MCF 10A (cell line): Measurements from ENCODE around the gene WNT7B. TPM values are rescaled to one million over a fixed set of nuclear protein-coding genes. Genes with fewer than 3 reads are reported as not detected.

Experiments used
- BruUV-seq: library from RNA; stranded (reverse); fragments of 400-500 nt; replicated peaks from 2 replicates; lab custom pipeline; 2021; lab: Mats Ljungman, UMichigan
- CTCF ChIA-PET: fragments of 300-600 bp; sonication (Branson Sonifier 250); formaldehyde crosslinking; extraction: SDS; loops from one replicate; lab custom pipeline; 2021; ENCODE audit warnings: antibody characterized with exemption, inconsistent platforms; lab: Yijun Ruan, JAX
- POLR2A ChIA-PET: fragments of 300-600, 350-650 bp; sonication (Branson Sonifier 250); formaldehyde crosslinking; extraction: SDS; loops from one replicate; lab custom pipeline; 2020; ENCODE audit warnings: antibody characterized with exemption, inconsistent platforms; lab: Yijun Ruan, JAX
- DNase-seq: peaks from one replicate; pipeline ENCODE4 v3.0.0-alpha.2; 2018; ENCODE audit not compliant: unreplicated experiment
- H3K27ac Mint-ChIP-seq: one replicate; pipeline ENCODE4 v1.8.0; 2022; ENCODE audit warnings: mild to moderate bottlenecking, low read depth, mixed read lengths; ENCODE audit not compliant: unreplicated experiment
- H3K27me3 Mint-ChIP-seq: one replicate; pipeline ENCODE4 v1.8.0; 2022; ENCODE audit warnings: mixed read lengths; ENCODE audit not compliant: insufficient read depth, unreplicated experiment
- H3K36me3 Mint-ChIP-seq: one replicate; pipeline ENCODE4 v1.8.0; 2022; ENCODE audit warnings: mild to moderate bottlenecking, moderate library complexity, mixed read lengths; ENCODE audit not compliant: insufficient read depth, unreplicated experiment
- H3K4me1 Mint-ChIP-seq: one replicate; pipeline ENCODE4 v1.8.0; 2022; ENCODE audit warnings: mixed read lengths; ENCODE audit not compliant: insufficient read depth, unreplicated experiment
- H3K4me3 Mint-ChIP-seq: one replicate; pipeline ENCODE4 v1.8.0; 2022; ENCODE audit warnings: mild to moderate bottlenecking, moderate library complexity, mixed read lengths; ENCODE audit not compliant: unreplicated experiment
- H3K9me3 Mint-ChIP-seq: one replicate; pipeline ENCODE4 v1.8.0; 2022; ENCODE audit warnings: mixed read lengths; ENCODE audit not compliant: unreplicated experiment
- intact Hi-C: fragments of 100-400 bp; cut with micrococcal nuclease; formaldehyde crosslinking; loops from 2 replicates; pipeline ENCODE4 v1.14.1; 2022
- total RNA-seq: library from RNA; stranded (reverse); gene quantifications from 2 replicates; pipeline ENCODE4 v1.2.3, GENCODE V29; 2022
- TF ChIP-seq, protein P1 (sequence below): fragments of 200-600 bp; IDR thresholded peaks from one replicate; pipeline ENCODE4 v1.8.0; 2022; ENCODE audit warnings: antibody characterized with exemption, mild to moderate bottlenecking; ENCODE audit not compliant: unreplicated experiment

The WNT7B gene
- total RNA-seq, 1 experiment from 2014 or later, result 0.28 TPM

DNA sequence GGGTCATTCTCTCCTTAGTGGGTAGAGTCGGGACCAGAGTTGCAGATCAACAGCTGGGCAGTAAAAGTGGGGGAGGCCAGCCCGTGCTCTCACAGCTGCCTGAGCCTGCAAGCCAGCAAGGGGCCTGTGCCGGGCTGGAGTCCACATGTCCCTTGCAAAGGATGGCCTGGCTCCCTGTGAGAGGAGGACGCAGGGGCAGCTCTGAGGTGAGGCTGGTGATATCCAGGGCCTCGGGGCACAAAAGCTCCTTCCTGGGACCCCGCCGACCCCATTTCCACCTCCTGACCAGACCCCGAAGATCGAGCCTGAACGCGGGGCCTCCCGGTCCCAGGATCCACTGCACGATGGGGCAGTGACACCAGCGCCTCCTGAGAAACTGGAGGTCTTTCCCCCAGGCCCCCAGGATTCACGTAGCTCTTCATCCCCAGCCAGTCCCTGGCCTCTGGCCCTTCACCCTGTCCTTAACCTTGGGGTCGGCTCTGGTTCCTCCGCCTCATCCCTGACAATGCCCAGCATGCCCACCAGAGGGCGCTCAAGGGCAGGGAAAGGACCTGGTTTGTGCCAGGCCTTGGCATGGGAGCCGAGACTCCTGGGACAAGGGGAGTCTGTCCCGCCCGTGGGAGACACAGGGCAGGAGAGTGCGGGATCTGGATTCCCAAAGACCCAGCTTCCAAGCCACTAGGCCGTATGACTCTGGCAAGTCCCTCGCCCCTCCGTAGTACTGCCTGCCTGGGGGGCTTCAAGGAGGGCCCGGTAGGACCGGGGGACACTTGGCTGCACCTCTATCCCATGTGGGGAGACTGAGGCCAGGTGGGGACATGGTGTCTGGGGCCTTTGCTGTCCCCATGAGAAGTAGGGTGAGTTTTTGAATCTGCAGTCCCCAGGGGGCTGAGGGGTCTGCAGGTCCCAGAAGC is 17.8 kb upstream of the WNT7B start:
- H3K27me3 Mint-ChIP-seq, result no peaks in the 10 kb centered on the region
- H3K27ac Mint-ChIP-seq, result no peak overlapping the region

DNA sequence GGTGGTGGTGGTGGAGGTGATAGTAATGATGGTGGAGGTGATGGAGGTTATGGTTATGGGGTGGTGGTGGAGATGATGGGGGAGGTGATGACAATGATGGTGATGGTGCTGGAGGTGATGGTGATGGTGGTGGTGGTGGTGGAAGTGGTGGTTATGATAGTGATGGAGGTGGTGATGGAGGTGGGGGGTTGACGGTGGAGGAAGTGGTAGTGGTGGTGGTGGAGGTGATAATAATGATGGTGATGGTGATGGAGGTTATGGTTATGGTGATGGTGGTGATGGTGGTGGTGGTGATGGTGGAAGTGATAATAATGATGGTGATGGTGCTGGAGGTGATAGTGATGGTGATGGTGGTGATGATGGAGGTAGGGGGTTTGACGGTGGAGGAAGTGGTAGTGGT is 16.9 kb upstream of the WNT7B start:
- Mint-ChIP-seq H3K4me1 (no peaks in the 10 kb centered on the region), H3K36me3 (peaks cover 7% of the 10 kb centered on the region), H3K27ac (no peak overlapping the region), H3K27me3 (no peaks in the 10 kb centered on the region), H3K9me3 (peaks cover 10% of the 10 kb centered on the region), H3K4me3 (no peak overlapping the region)
- POLR2A ChIA-PET, result no interaction called here
- no peak for DNase-seq
- BruUV-seq, result no TSS peak
- CTCF ChIA-PET, result interaction anchor here (0.6 to 4.6 kb wide), 22 partner anchors 9 to 915 kb away, joined by 3 to 56 read pairs (median 4); partner anchors contain the start of gene GTSE1
- TF ChIP-seq, protein P1, sequence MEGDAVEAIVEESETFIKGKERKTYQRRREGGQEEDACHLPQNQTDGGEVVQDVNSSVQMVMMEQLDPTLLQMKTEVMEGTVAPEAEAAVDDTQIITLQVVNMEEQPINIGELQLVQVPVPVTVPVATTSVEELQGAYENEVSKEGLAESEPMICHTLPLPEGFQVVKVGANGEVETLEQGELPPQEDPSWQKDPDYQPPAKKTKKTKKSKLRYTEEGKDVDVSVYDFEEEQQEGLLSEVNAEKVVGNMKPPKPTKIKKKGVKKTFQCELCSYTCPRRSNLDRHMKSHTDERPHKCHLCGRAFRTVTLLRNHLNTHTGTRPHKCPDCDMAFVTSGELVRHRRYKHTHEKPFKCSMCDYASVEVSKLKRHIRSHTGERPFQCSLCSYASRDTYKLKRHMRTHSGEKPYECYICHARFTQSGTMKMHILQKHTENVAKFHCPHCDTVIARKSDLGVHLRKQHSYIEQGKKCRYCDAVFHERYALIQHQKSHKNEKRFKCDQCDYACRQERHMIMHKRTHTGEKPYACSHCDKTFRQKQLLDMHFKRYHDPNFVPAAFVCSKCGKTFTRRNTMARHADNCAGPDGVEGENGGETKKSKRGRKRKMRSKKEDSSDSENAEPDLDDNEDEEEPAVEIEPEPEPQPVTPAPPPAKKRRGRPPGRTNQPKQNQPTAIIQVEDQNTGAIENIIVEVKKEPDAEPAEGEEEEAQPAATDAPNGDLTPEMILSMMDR, result no peak
- intact Hi-C loops, result loop anchor here (1.0 kb wide), 1 partner anchor 320 kb away; no protein-coding TSS in a partner anchor

More for the DNA sequence above, 17.8 kb upstream of the WNT7B start:
- Mint-ChIP-seq H3K36me3 (peaks cover 7% of the 10 kb centered on the region), H3K9me3 (peaks cover 10% of the 10 kb centered on the region), H3K4me3 (no peak overlapping the region), H3K4me1 (no peaks in the 10 kb centered on the region)
- peak; percentile 78 for DNase-seq
- intact Hi-C loops, result loop anchor here (1.0 kb wide), 1 partner anchor 320 kb away; no protein-coding TSS in a partner anchor
- no TSS peak for BruUV-seq
- ChIA-PET POLR2A (no interaction called here), CTCF (interaction anchor here (0.6 to 4.6 kb wide), 47 partner anchors 8 to 916 kb away, joined by 3 to 56 read pairs (median 4); partner anchors contain the start of gene GTSE1)
- TF ChIP-seq, protein P1, result peak; percentile 96

DNA sequence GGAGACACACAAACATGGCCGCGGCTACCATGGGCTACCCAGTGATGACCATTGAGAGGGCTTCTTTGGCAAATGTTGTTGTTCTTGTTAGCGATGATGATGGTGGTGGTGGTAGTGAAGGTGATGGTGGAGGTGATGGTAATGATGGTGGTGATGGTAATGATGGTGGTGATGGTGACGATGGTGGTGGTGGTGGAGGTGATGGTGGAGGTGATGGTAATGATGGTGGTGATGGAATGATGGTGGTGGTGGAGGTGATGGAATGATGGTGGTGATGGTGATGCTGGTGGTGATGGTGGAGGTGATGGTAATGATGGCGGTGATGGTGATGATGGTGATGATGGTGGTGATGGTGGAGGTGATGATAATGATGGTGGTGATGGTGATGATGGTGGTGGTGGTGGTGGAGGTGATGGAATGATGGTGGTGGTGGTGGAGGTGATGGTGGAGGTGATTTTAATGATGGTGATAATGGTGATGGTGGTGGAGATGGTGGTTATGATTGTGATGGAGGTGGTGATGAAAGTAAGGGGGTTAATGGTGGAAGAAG is 16.3 kb upstream of the WNT7B start:
- intact Hi-C loops, result no loop called here
- no TSS peak for BruUV-seq

More for the DNA sequence above, 16.3 kb upstream of the WNT7B start:
- POLR2A ChIA-PET, result interaction anchor here (0.6 to 0.7 kb wide), 2 partner anchors 34 to 330 kb away, joined by 3 read pairs; no protein-coding TSS in a partner anchor
- CTCF ChIA-PET, result no interaction called here
- Mint-ChIP-seq H3K27me3 (no peaks in the 10 kb centered on the region), H3K4me3 (no peak overlapping the region), H3K36me3 (peaks cover 7% of the 10 kb centered on the region), H3K27ac (no peak overlapping the region), H3K4me1 (no peaks in the 10 kb centered on the region), H3K9me3 (peaks cover 10% of the 10 kb centered on the region)
- TF ChIP-seq, protein P1, result no peak
- no peak for DNase-seq
